Erythroblast (primary cell): ENCODE measurements around the gene CCL21.

ENCODE experiments used
- GATA1 ChIP-seq: IDR thresholded peaks from 2 replicates; pipeline ENCODE4 v1.6.1; 2011; ENCODE audit warnings: low read depth, mild to moderate bottlenecking, control low read depth, low read length, moderate library complexity
- POLR2A ChIP-seq: IDR thresholded peaks from 2 replicates; pipeline ENCODE4 v1.6.1; 2011; ENCODE audit warnings: mild to moderate bottlenecking, low read length

GRCh38 chr9:34744295-34745221 is 34.6 kb upstream of the CCL21 start:
- TF ChIP-seq POLR2A (no peak), GATA1 (no peak)
